ENCODE results near the gene ID1. TPM values are rescaled to one million over a fixed set of nuclear protein-coding genes. Genes with fewer than 3 reads are reported as not detected.
A peak's percentile ranks its signal among the peaks of the same experiment; 100 is the strongest.

Gene ID1
- total and polyA plus RNA-seq, 10 of the 15 experiments (the other 5 are each of a cell fraction or from before 2014, with no cell fraction given) = 0.09 to 1.3 (median 0.47) TPM; not detected in 2

GRCh38 chr20:31603822-31604566 is 1.1 kb upstream of the ID1 start (continued):
- TF ChIP-seq NKRF (conservative IDR thresholded peaks at IDR 0.05) (peak; percentile 30; the same call in 1 of the 2 replicates), NR2C2 (IDR thresholded peaks at IDR 0.05; ENCODE audit: borderline replicate concordance, control insufficient read depth, insufficient read length, low read depth) (no peak), DPF2 (IDR thresholded peaks at IDR 0.05) (peak; percentile 62; the same call in 1 of the 2 replicates), FOXM1 (IDR thresholded peaks at IDR 0.05; ENCODE audit: low read depth, low read length) (no peak), SREBF2 (IDR thresholded peaks at IDR 0.05; ENCODE audit: low read length) (no peak), CREM (IDR thresholded peaks at IDR 0.05; ENCODE audit: low read depth) (peak; percentile 88), BMI1 (IDR thresholded peaks at IDR 0.05; ENCODE audit: borderline replicate concordance) (peak; percentile 51; the same call in 1 of the 2 replicates), HCFC1 (IDR thresholded peaks at IDR 0.05; ENCODE audit: low read length) (no peak), NBN (IDR thresholded peaks at IDR 0.05) (peak; percentile 91), LARP7 (IDR thresholded peaks at IDR 0.05) (0 out of 2 replicates have a peak, but pooled peaks have one; percentile 29), JUND (IDR thresholded peaks at IDR 0.05; ENCODE audit: low read depth, low read length) (0 out of 2 replicates have a peak, but pooled peaks have one; percentile 37)
